H9 (cell line): ENCODE results near the gene GABRR2. TPM values are rescaled to one million over a fixed set of nuclear protein-coding genes. Genes with fewer than 3 reads are reported as not detected.

ENCODE experiments used
- DNase-seq: peaks from one replicate; pipeline ENCODE4 v3.0.0-alpha.2; 2017
- H2AFZ ChIP-seq: one replicate; pipeline ENCODE4 v1.6.1; 2013; ENCODE audit warnings: mild to moderate bottlenecking, low read length, control low read depth, moderate library complexity
- H2AK5ac ChIP-seq: 2 replicates; pipeline ENCODE4 v1.6.1; 2013; ENCODE audit warnings: low read length, control low read depth, mixed read lengths; ENCODE audit not compliant: insufficient read length
- H2BK120ac ChIP-seq: one replicate; pipeline ENCODE4 v1.6.1; 2013; ENCODE audit warnings: low read depth, mild to moderate bottlenecking, low read length, control low read depth, inconsistent platforms; ENCODE audit not compliant: poor library complexity, severe bottlenecking
- H2BK12ac ChIP-seq: 2 replicates; pipeline ENCODE4 v1.6.1; 2013; ENCODE audit warnings: low read length, control low read depth, mixed read lengths, low read depth; ENCODE audit not compliant: insufficient read length
- H2BK15ac ChIP-seq: 2 replicates; pipeline ENCODE4 v1.6.1; 2013; ENCODE audit warnings: low read depth, low read length, control low read depth
- H2BK20ac ChIP-seq: one replicate; pipeline ENCODE4 v1.6.1; 2013; ENCODE audit warnings: low read depth, mild to moderate bottlenecking, low read length, control low read depth, inconsistent platforms; ENCODE audit not compliant: poor library complexity, severe bottlenecking
- H2BK5ac ChIP-seq: 2 replicates; pipeline ENCODE4 v1.6.1; 2013; ENCODE audit warnings: low read length, control low read depth, mixed read lengths; ENCODE audit not compliant: insufficient read length
- H3K14ac ChIP-seq: 2 replicates; pipeline ENCODE4 v1.6.1; 2013; ENCODE audit warnings: low read length, control low read depth; ENCODE audit not compliant: insufficient read depth
- H3K18ac ChIP-seq: 2 replicates; pipeline ENCODE4 v1.6.1; 2013; ENCODE audit warnings: low read depth, mild to moderate bottlenecking, mixed read lengths, low read length, control low read depth; ENCODE audit not compliant: insufficient read length
- H3K23ac ChIP-seq: 2 replicates; pipeline ENCODE4 v1.6.1; 2013; ENCODE audit warnings: low read length, control low read depth, mixed read lengths, low read depth; ENCODE audit not compliant: insufficient read length
- H3K23me2 ChIP-seq: 2 replicates; pipeline ENCODE4 v1.6.1; 2013; ENCODE audit warnings: low read depth, mild to moderate bottlenecking, mixed read lengths, low read length, control low read depth; ENCODE audit not compliant: insufficient read length, poor library complexity, severe bottlenecking
- H3K27ac ChIP-seq: 2 replicates; pipeline ENCODE4 v1.5.1; 2013; ENCODE audit warnings: low read length, control low read depth, mixed read lengths, low read depth; ENCODE audit not compliant: insufficient read length
- H3K27me3 ChIP-seq: 2 replicates; pipeline ENCODE4 v1.6.1; 2013; ENCODE audit warnings: low read length, control low read depth, inconsistent platforms; ENCODE audit not compliant: insufficient read depth
- H3K4ac ChIP-seq: 2 replicates; pipeline ENCODE4 v1.6.1; 2013; ENCODE audit warnings: low read depth, mild to moderate bottlenecking, control low read depth, inconsistent platforms, low read length, moderate library complexity
- H3K4me1 ChIP-seq: 2 replicates; pipeline ENCODE4 v1.6.1; 2013; ENCODE audit warnings: low read length, control low read depth, inconsistent platforms; ENCODE audit not compliant: insufficient read depth
- H3K4me2 ChIP-seq: 2 replicates; pipeline ENCODE4 v1.6.1; 2013; ENCODE audit warnings: low read length, control low read depth, mixed read lengths; ENCODE audit not compliant: insufficient read length, insufficient read depth
- H3K56ac ChIP-seq: 2 replicates; pipeline ENCODE4 v1.6.1; 2013; ENCODE audit warnings: low read depth, mild to moderate bottlenecking, mixed read lengths, low read length, control low read depth; ENCODE audit not compliant: insufficient read length
- H3K79me1 ChIP-seq: 2 replicates; pipeline ENCODE4 v1.6.1; 2013; ENCODE audit warnings: low read depth, mild to moderate bottlenecking, moderate library complexity, low read length, control low read depth, inconsistent platforms; ENCODE audit not compliant: insufficient read depth, poor library complexity, severe bottlenecking
- H3K79me2 ChIP-seq: 2 replicates; pipeline ENCODE4 v1.6.1; 2013; ENCODE audit warnings: low read length, control low read depth, inconsistent platforms; ENCODE audit not compliant: insufficient read depth
- H3K9ac ChIP-seq: 2 replicates; pipeline ENCODE4 v1.6.1; 2013; ENCODE audit warnings: low read length, control low read depth, mixed read lengths; ENCODE audit not compliant: insufficient read length; ENCODE audit errors: extremely low read depth
- H3K9me3 ChIP-seq: one replicate; pipeline ENCODE4 v1.6.1; 2013; ENCODE audit warnings: low read depth, low read length, inconsistent platforms; ENCODE audit not compliant: control insufficient read depth
- H3T11ph ChIP-seq: one replicate; pipeline ENCODE4 v1.6.1; 2013; ENCODE audit warnings: mild to moderate bottlenecking, low read length, control low read depth, inconsistent platforms
- H4K20me1 ChIP-seq: one replicate; pipeline ENCODE4 v1.6.1; 2013; ENCODE audit not compliant: control insufficient read depth, insufficient read length, insufficient read depth
- H4K5ac ChIP-seq: 2 replicates; pipeline ENCODE4 v1.6.1; 2013; ENCODE audit warnings: low read depth, mild to moderate bottlenecking, mixed read lengths, low read length, control low read depth; ENCODE audit not compliant: insufficient read length
- H4K8ac ChIP-seq: replicated peaks from 2 replicates; pipeline ENCODE4 v1.6.1; 2013; ENCODE audit warnings: low read length, control low read depth, mixed read lengths, low read depth; ENCODE audit not compliant: insufficient read length
- H4K91ac ChIP-seq: 2 replicates; pipeline ENCODE4 v1.6.1; 2013; ENCODE audit warnings: low read depth, mild to moderate bottlenecking, moderate library complexity, mixed read lengths, low read length, control low read depth; ENCODE audit not compliant: insufficient read length
- H3K27ac Mint-ChIP-seq, 3 experiments: 2 replicates in 2 of 3; 3 replicates in 1 of 3; pipeline ENCODE4 v1.8.0; 2020 to 2021; ENCODE audit warnings: mixed read lengths in 3 of 3, mild to moderate bottlenecking in 1 of 3, moderate library complexity in 1 of 3
- H3K27me3 Mint-ChIP-seq: 2 replicates; pipeline ENCODE4 v1.8.0; 2021; ENCODE audit warnings: low read depth, mild to moderate bottlenecking, moderate library complexity, mixed read lengths
- H3K36me3 Mint-ChIP-seq, 3 experiments: 2 replicates in 2 of 3; 3 replicates in 1 of 3; pipeline ENCODE4 v1.8.0; 2020 to 2021; ENCODE audit warnings: low read depth in 3 of 3, mixed read lengths in 3 of 3; ENCODE audit not compliant: insufficient read depth in 1 of 3
- H3K4me1 Mint-ChIP-seq, 2 experiments: 2 replicates each; pipeline ENCODE4 v1.8.0; 2020; ENCODE audit warnings: mixed read lengths in 2 of 2
- H3K4me3 Mint-ChIP-seq, 2 experiments: 2 replicates in 1 of 2; 3 replicates in 1 of 2; pipeline ENCODE4 v1.8.0; 2020 to 2021; ENCODE audit warnings: mild to moderate bottlenecking in 2 of 2, mixed read lengths in 2 of 2, moderate library complexity in 1 of 2
- H3K9me3 Mint-ChIP-seq, 2 experiments: 2 replicates in 1 of 2; 3 replicates in 1 of 2; pipeline ENCODE4 v1.8.0; 2020; ENCODE audit warnings: mild to moderate bottlenecking in 2 of 2, mixed read lengths in 2 of 2, moderate library complexity in 1 of 2
- CTCF ChIP-seq: fragments of 200-600 bp; sonication (generic); conservative IDR thresholded peaks from 3 replicates; pipeline ENCODE4 v1.8.0; 2021; ENCODE audit warnings: antibody characterized with exemption, mild to moderate bottlenecking
- WGBS: extraction: QIAGEN DNeasy Blood & Tissue Kit; methylation state at CpG from one replicate; pipeline ENCODE4 v1.1.7; 2013; ENCODE audit warnings: missing lambda C conversion rate, low lambda C conversion rate, mixed read lengths; ENCODE audit not compliant: insufficient read length; ENCODE audit errors: extremely low coverage; 5-methylcytosine and 5-hydroxymethylcytosine counted together
- total RNA-seq: library from RNA; stranded (reverse); gene quantifications from 2 replicates; pipeline ENCODE4 v1.2.1, GENCODE V29; 2021

The GABRR2 gene
- total RNA-seq, 1 experiment from 2014 or later: not detected

GRCh38 chr6:89302195-89302770, 12.8 kb downstream of the GABRR2 start:
- Mint-ChIP-seq H3K27me3 (no peaks in the 10 kb centered on the region), H3K27ac (no peak overlapping the region), H3K4me3 (no peak overlapping the region), H3K9me3 (peaks cover 3 to 4% of the 10 kb centered on the region in 2 experiments; a peak in 3 of 5 replicates), H3K4me1 (peaks cover 10 to 18% of the 10 kb centered on the region in 2 experiments), H3K36me3 (no peaks in the 10 kb centered on the region; a peak in 1 of 7 replicates)
- no peak overlapping the region for H3K14ac ChIP-seq
- H3K4me2 ChIP-seq: no peak overlapping the region
- H3K79me2 ChIP-seq: no peaks in the 10 kb centered on the region
- H3K27me3 ChIP-seq: no peaks in the 10 kb centered on the region
- no peak overlapping the region for H2BK15ac ChIP-seq
- no CpG with 5 or more reads among the region's 22 CpGs for WGBS
- no peaks in the 10 kb centered on the region for H3K23me2 ChIP-seq
- H3T11ph ChIP-seq: no peak overlapping the region
- no peak for TF ChIP-seq CTCF
- H4K91ac ChIP-seq: no peak overlapping the region
- DNase-seq: no peak
- H3K27ac ChIP-seq: no peak overlapping the region
- H3K18ac ChIP-seq: no peak overlapping the region
- no peak overlapping the region for H2AK5ac ChIP-seq
- H3K4me1 ChIP-seq: no peaks in the 10 kb centered on the region
- no peak overlapping the region for H3K56ac ChIP-seq
- H3K9ac ChIP-seq: no peak overlapping the region
- no peak overlapping the region for H2AFZ ChIP-seq
- no peaks in the 10 kb centered on the region for H4K20me1 ChIP-seq
- H4K5ac ChIP-seq: no peak overlapping the region
- no peak overlapping the region for H2BK5ac ChIP-seq
- no peak overlapping the region for H2BK120ac ChIP-seq
- H2BK20ac ChIP-seq: no peak overlapping the region
- H2BK12ac ChIP-seq: no peak overlapping the region
- no peaks in the 10 kb centered on the region for H3K79me1 ChIP-seq
- H3K23ac ChIP-seq: no peak overlapping the region
- no peak overlapping the region for H4K8ac ChIP-seq
- H3K4ac ChIP-seq: no peak overlapping the region
- no peaks in the 10 kb centered on the region for H3K9me3 ChIP-seq
